ENCODE results near the gene CTIF.

Gene CTIF

DNA sequence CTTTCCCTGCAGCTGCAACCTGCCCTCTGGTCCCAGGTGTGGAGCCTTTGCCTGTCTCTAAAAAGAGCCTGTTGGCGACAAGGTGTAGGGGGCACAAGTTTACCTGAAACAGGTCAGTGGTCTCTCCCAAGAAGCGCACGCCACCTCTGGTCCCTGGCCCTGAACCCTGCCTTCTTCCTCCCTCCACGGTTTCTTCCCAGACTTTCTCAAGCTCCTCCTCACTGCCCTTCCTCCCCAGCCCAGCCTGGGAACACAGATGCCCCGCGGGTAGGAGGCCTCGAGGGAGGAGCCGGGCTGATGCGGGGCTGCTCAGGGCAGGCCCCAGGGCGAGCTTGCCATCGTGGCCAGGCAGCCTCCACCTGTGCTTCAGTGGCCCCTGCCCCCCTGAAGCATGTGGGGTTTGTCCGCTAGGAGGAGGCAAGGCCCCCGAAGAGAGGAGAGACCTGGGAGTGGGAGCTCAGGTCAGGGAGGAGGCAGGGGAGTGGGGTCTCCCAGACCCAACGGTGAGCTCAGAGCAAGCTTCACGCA, 322.4 kb downstream of the CTIF start:
- H4K8ac ChIP-seq (ENCODE audit: low read length): no peak overlapping the region
- peaks cover 32 to 54% of the 10 kb centered on the region in 2 experiments for H3K36me3 ChIP-seq (ENCODE audit: control insufficient read depth in 1 of 2, insufficient read depth in 2 of 2, low read depth in 1 of 2, low read length in 2 of 2)
- no peak overlapping the region for H3K4me3 ChIP-seq (ENCODE audit: insufficient read depth in 1 of 2, low read depth in 1 of 2, low read length in 2 of 2)
- H3K9ac ChIP-seq (ENCODE audit: low read length): no peak overlapping the region
- peak overlapping the region; percentile 17 for H2AK5ac ChIP-seq (ENCODE audit: low read length, severe bottlenecking)
- peak overlapping the region in 1 of 2 experiments; percentile 23 for H3K18ac ChIP-seq (ENCODE audit: low read depth in 1 of 2, low read length in 2 of 2)
- no peak overlapping the region for H4K91ac ChIP-seq (ENCODE audit: low read length)
- H3K79me1 ChIP-seq (replicated peaks; ENCODE audit: low read length, poor library complexity, severe bottlenecking): peaks cover 2% of the 10 kb centered on the region
- no peak overlapping the region for H2BK120ac ChIP-seq (ENCODE audit: low read depth, low read length)
- peak overlapping the region in 1 of 2 experiments; percentile 46 for H3K4ac ChIP-seq (ENCODE audit: low read depth in 1 of 2, low read length in 2 of 2)
- H2BK15ac ChIP-seq (ENCODE audit: low read depth, poor library complexity, severe bottlenecking): no peak overlapping the region
- no peak overlapping the region for H3K23ac ChIP-seq (ENCODE audit: low read length in 2 of 2)
- no peak overlapping the region for H3K4me2 ChIP-seq (ENCODE audit: low read length, poor library complexity, severe bottlenecking)
- H3K4me1 ChIP-seq (ENCODE audit: control insufficient read depth, insufficient read depth, low read depth, low read length): peaks cover 38% of the 10 kb centered on the region
- H2BK12ac ChIP-seq (ENCODE audit: low read length in 2 of 2): no peak overlapping the region
- H2AFZ ChIP-seq (ENCODE audit: low read depth, low read length): no peak overlapping the region
- peak overlapping the region; percentile 3 for H2BK5ac ChIP-seq (ENCODE audit: low read depth, low read length, poor library complexity, severe bottlenecking)
- DNase-seq: no peak
- no peak overlapping the region for H3K14ac ChIP-seq (ENCODE audit: low read length in 2 of 2)
- H3K27ac ChIP-seq (ENCODE audit: low read length, poor library complexity, severe bottlenecking): no peak overlapping the region
- H3K9me3 ChIP-seq (ENCODE audit: control insufficient read depth, low read length): peaks cover 3% of the 10 kb centered on the region
- 73% methylated on average over 15 of the region's 15 CpGs for WGBS
- H3K27me3 ChIP-seq (ENCODE audit: control insufficient read depth in 1 of 2, insufficient read depth in 1 of 2, low read length in 2 of 2): no peaks in the 10 kb centered on the region

DNA sequence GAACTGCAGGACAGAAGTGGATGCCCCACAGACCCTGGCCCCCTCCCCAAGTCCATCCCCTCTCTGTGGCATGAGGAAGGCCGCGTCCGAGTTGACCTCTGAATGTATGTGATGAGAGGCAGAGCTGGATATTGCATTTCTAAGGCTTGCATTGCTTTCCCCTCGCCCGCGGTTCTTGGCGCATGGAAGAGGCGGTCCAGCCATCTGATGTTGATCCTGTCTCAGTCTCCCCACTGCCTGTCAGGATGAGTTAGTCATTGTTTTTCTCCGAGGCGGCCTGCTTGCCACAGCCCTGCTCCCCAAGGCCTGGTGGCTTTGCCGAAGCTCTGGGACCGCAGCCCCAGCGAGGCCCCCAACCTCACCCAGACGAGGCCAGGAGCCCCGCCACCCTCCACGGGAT, 323.3 kb downstream of the CTIF start:
- H2AK5ac ChIP-seq (ENCODE audit: low read length, severe bottlenecking): peak overlapping the region; percentile 33
- H3K27me3 ChIP-seq (ENCODE audit: control insufficient read depth in 1 of 2, insufficient read depth in 1 of 2, low read length in 2 of 2): no peaks in the 10 kb centered on the region
- H3K18ac ChIP-seq (ENCODE audit: low read depth in 1 of 2, low read length in 2 of 2): no peak overlapping the region
- H2BK12ac ChIP-seq (ENCODE audit: low read length in 2 of 2): no peak overlapping the region
- no peak for DNase-seq
- no peak overlapping the region for H2BK5ac ChIP-seq (ENCODE audit: low read depth, low read length, poor library complexity, severe bottlenecking)
- no peak overlapping the region for H3K27ac ChIP-seq (ENCODE audit: low read length, poor library complexity, severe bottlenecking)
- H3K4me1 ChIP-seq (ENCODE audit: control insufficient read depth, insufficient read depth, low read depth, low read length): peaks cover 42% of the 10 kb centered on the region
- H3K79me1 ChIP-seq (replicated peaks; ENCODE audit: low read length, poor library complexity, severe bottlenecking): no peaks in the 10 kb centered on the region
- no peak overlapping the region for H3K4me2 ChIP-seq (ENCODE audit: low read length, poor library complexity, severe bottlenecking)
- H2BK120ac ChIP-seq (ENCODE audit: low read depth, low read length): no peak overlapping the region
- no peak overlapping the region for H3K23ac ChIP-seq (ENCODE audit: low read length in 2 of 2)
- peaks cover 3% of the 10 kb centered on the region for H3K9me3 ChIP-seq (ENCODE audit: control insufficient read depth, low read length)
- H3K36me3 ChIP-seq (ENCODE audit: control insufficient read depth in 1 of 2, insufficient read depth in 2 of 2, low read depth in 1 of 2, low read length in 2 of 2): peaks cover 30 to 50% of the 10 kb centered on the region in 2 experiments
- no peak overlapping the region for H3K14ac ChIP-seq (ENCODE audit: low read length in 2 of 2)
- no peak overlapping the region for H3K4me3 ChIP-seq (ENCODE audit: insufficient read depth in 1 of 2, low read depth in 1 of 2, low read length in 2 of 2)
- H2BK15ac ChIP-seq (ENCODE audit: low read depth, poor library complexity, severe bottlenecking): no peak overlapping the region
- H3K9ac ChIP-seq (ENCODE audit: low read length): no peak overlapping the region
- no peak overlapping the region for H4K91ac ChIP-seq (ENCODE audit: low read length)
- H3K4ac ChIP-seq (ENCODE audit: low read depth in 1 of 2, low read length in 2 of 2): no peak overlapping the region
- 78% methylated on average over 16 of the region's 16 CpGs for WGBS
- H4K8ac ChIP-seq (ENCODE audit: low read length): no peak overlapping the region
- H2AFZ ChIP-seq (ENCODE audit: low read depth, low read length): no peak overlapping the region

- 92% methylated on average over 22 of the region's 22 CpGs for WGBS
- H3K14ac ChIP-seq (ENCODE audit: low read length in 2 of 2): no peak overlapping the region
Observed at GRCh38 chr18:48862678-48863270, 323.9 kb downstream of the CTIF start.

GRCh38 chr18:48863432-48864065, 324.7 kb downstream of the CTIF start:
- no peak overlapping the region for H3K9ac ChIP-seq (ENCODE audit: low read length)
- no peak overlapping the region for H3K27ac ChIP-seq (ENCODE audit: low read length, poor library complexity, severe bottlenecking)
- H2BK5ac ChIP-seq (ENCODE audit: low read depth, low read length, poor library complexity, severe bottlenecking): no peak overlapping the region
- no peak overlapping the region for H3K14ac ChIP-seq (ENCODE audit: low read length in 2 of 2)
- no peak overlapping the region for H3K23ac ChIP-seq (ENCODE audit: low read length in 2 of 2)
- no peak overlapping the region for H2AFZ ChIP-seq (ENCODE audit: low read depth, low read length)
- no peak overlapping the region for H2AK5ac ChIP-seq (ENCODE audit: low read length, severe bottlenecking)
- H3K9me3 ChIP-seq (ENCODE audit: control insufficient read depth, low read length): peaks cover 3% of the 10 kb centered on the region
- no peak overlapping the region for H3K18ac ChIP-seq (ENCODE audit: low read depth in 1 of 2, low read length in 2 of 2)
- no peak overlapping the region for H4K91ac ChIP-seq (ENCODE audit: low read length)
- no peak overlapping the region for H2BK120ac ChIP-seq (ENCODE audit: low read depth, low read length)
- no peak overlapping the region for H3K4me2 ChIP-seq (ENCODE audit: low read length, poor library complexity, severe bottlenecking)
- no peak for DNase-seq
- H3K4me1 ChIP-seq (ENCODE audit: control insufficient read depth, insufficient read depth, low read depth, low read length): peaks cover 41% of the 10 kb centered on the region
- peaks cover 19 to 37% of the 10 kb centered on the region in 2 experiments for H3K36me3 ChIP-seq (ENCODE audit: control insufficient read depth in 1 of 2, insufficient read depth in 2 of 2, low read depth in 1 of 2, low read length in 2 of 2)
- no peak overlapping the region for H3K4me3 ChIP-seq (ENCODE audit: insufficient read depth in 1 of 2, low read depth in 1 of 2, low read length in 2 of 2)
- H2BK12ac ChIP-seq (ENCODE audit: low read length in 2 of 2): no peak overlapping the region
- WGBS: 92% methylated on average over 5 of the region's 8 CpGs
- no peak overlapping the region for H3K4ac ChIP-seq (ENCODE audit: low read depth in 1 of 2, low read length in 2 of 2)
- H2BK15ac ChIP-seq (ENCODE audit: low read depth, poor library complexity, severe bottlenecking): no peak overlapping the region
- H4K8ac ChIP-seq (ENCODE audit: low read length): no peak overlapping the region
- no peaks in the 10 kb centered on the region for H3K27me3 ChIP-seq (ENCODE audit: control insufficient read depth in 1 of 2, insufficient read depth in 1 of 2, low read length in 2 of 2)
- no peaks in the 10 kb centered on the region for H3K79me1 ChIP-seq (replicated peaks; ENCODE audit: low read length, poor library complexity, severe bottlenecking)

More at GRCh38 chr18:48862678-48863270, 323.9 kb downstream of the CTIF start:
- Histone ChIP-seq H3K27ac (ENCODE audit: low read length, poor library complexity, severe bottlenecking) (no peak overlapping the region), H2AFZ (ENCODE audit: low read depth, low read length) (no peak overlapping the region), H3K4me3 (ENCODE audit: insufficient read depth in 1 of 2, low read depth in 1 of 2, low read length in 2 of 2) (no peak overlapping the region), H2BK15ac (ENCODE audit: low read depth, poor library complexity, severe bottlenecking) (no peak overlapping the region), H2BK5ac (ENCODE audit: low read depth, low read length, poor library complexity, severe bottlenecking) (no peak overlapping the region), H3K9ac (ENCODE audit: low read length) (no peak overlapping the region), H2BK12ac (ENCODE audit: low read length in 2 of 2) (no peak overlapping the region), H3K79me1 (replicated peaks; ENCODE audit: low read length, poor library complexity, severe bottlenecking) (no peaks in the 10 kb centered on the region), H3K4ac (ENCODE audit: low read depth in 1 of 2, low read length in 2 of 2) (no peak overlapping the region), H3K23ac (ENCODE audit: low read length in 2 of 2) (no peak overlapping the region), H2BK120ac (ENCODE audit: low read depth, low read length) (no peak overlapping the region), H4K8ac (ENCODE audit: low read length) (no peak overlapping the region), H3K4me1 (ENCODE audit: control insufficient read depth, insufficient read depth, low read depth, low read length) (peaks cover 42% of the 10 kb centered on the region), H2AK5ac (ENCODE audit: low read length, severe bottlenecking) (no peak overlapping the region), H3K4me2 (ENCODE audit: low read length, poor library complexity, severe bottlenecking) (no peak overlapping the region), H3K18ac (ENCODE audit: low read depth in 1 of 2, low read length in 2 of 2) (peak overlapping the region in 1 of 2 experiments; percentile 67), H3K36me3 (ENCODE audit: control insufficient read depth in 1 of 2, insufficient read depth in 2 of 2, low read depth in 1 of 2, low read length in 2 of 2) (peaks cover 23 to 43% of the 10 kb centered on the region in 2 experiments), H3K9me3 (ENCODE audit: control insufficient read depth, low read length) (peaks cover 3% of the 10 kb centered on the region), H4K91ac (ENCODE audit: low read length) (no peak overlapping the region), H3K27me3 (ENCODE audit: control insufficient read depth in 1 of 2, insufficient read depth in 1 of 2, low read length in 2 of 2) (no peaks in the 10 kb centered on the region)
- DNase-seq: no peak

Measured in mesenchymal stem cell (in vitro differentiated cells and primary cell).